CD4-positive, alpha-beta memory T cell (primary cell): ENCODE results near the gene CDAN1. TPM values are rescaled to one million over a fixed set of nuclear protein-coding genes. Genes with fewer than 3 reads are reported as not detected.

Experiments used
- CTCF ChIA-PET: fragments of 350-600 bp; sonication (Branson Sonifier 250); formaldehyde crosslinking; loops from one replicate; lab custom pipeline; 2021; ENCODE audit warnings: inconsistent platforms; ENCODE audit not compliant: partially characterized antibody; lab: Charles Lee
- POLR2A ChIA-PET: fragments of 350-600 bp; sonication (Branson Sonifier 250); formaldehyde crosslinking; loops from one replicate; lab custom pipeline; 2021; ENCODE audit not compliant: partially characterized antibody; lab: Charles Lee
- DNase-seq, 5 donors: peaks; one replicate each; pipeline versions ENCODE4 v3.0.0 to v3.0.0-alpha.2; 2020 to 2022; ENCODE audit warnings: mixed read lengths in 1 of 5
- H3K27ac ChIP-seq: one replicate; pipeline ENCODE4 v1.7.0; 2013; ENCODE audit warnings: low read depth, low read length
- H3K27me3 ChIP-seq: 2 replicates; pipeline ENCODE4 v1.7.0; 2013; ENCODE audit warnings: mild to moderate bottlenecking, low read length, moderate library complexity; ENCODE audit not compliant: insufficient read depth
- H3K36me3 ChIP-seq: 2 replicates; pipeline ENCODE4 v1.7.0; 2013; ENCODE audit warnings: mild to moderate bottlenecking, low read length, moderate library complexity; ENCODE audit not compliant: insufficient read depth
- H3K4me1 ChIP-seq: 2 replicates; pipeline ENCODE4 v1.7.0; 2013; ENCODE audit warnings: mild to moderate bottlenecking, low read length, moderate library complexity; ENCODE audit not compliant: insufficient read depth
- H3K4me3 ChIP-seq, 2 donors: one replicate each; pipeline ENCODE4 v1.7.0; 2013; ENCODE audit warnings: low read length in 2 of 2, mild to moderate bottlenecking in 1 of 2
- H3K9me3 ChIP-seq, 2 donors: one replicate each; pipeline ENCODE4 v1.7.0; 2013; ENCODE audit warnings: low read length in 2 of 2, control low read depth in 1 of 2; ENCODE audit not compliant: control insufficient read depth in 1 of 2
- H3K27ac Mint-ChIP-seq, 7 donors: one replicate each; pipeline ENCODE4 v1.8.0; 2020 to 2021; ENCODE audit warnings: mixed read lengths in 7 of 7, mild to moderate bottlenecking in 6 of 7, inconsistent platforms in 3 of 7, moderate library complexity in 3 of 7
- H3K27me3 Mint-ChIP-seq, 2 donors: one replicate each; pipeline ENCODE4 v1.8.0; 2020 to 2021; ENCODE audit warnings: mixed read lengths in 2 of 2
- H3K36me3 Mint-ChIP-seq, 2 donors: one replicate each; pipeline ENCODE4 v1.8.0; 2020 to 2021; ENCODE audit warnings: mixed read lengths in 2 of 2, inconsistent platforms in 1 of 2, mild to moderate bottlenecking in 1 of 2
- H3K4me1 Mint-ChIP-seq, 4 donors: one replicate each; pipeline ENCODE4 v1.8.0; 2020 to 2021; ENCODE audit warnings: mixed read lengths in 4 of 4, mild to moderate bottlenecking in 1 of 4
- H3K4me3 Mint-ChIP-seq, 8 donors: one replicate each; pipeline ENCODE4 v1.8.0; 2020 to 2021; ENCODE audit warnings: mixed read lengths in 8 of 8, mild to moderate bottlenecking in 7 of 8, moderate library complexity in 6 of 8, inconsistent platforms in 3 of 8
- H3K9me3 Mint-ChIP-seq, 8 donors: one replicate each; pipeline ENCODE4 v1.8.0; 2020 to 2021; ENCODE audit warnings: mixed read lengths in 8 of 8, mild to moderate bottlenecking in 5 of 8, inconsistent platforms in 3 of 8, moderate library complexity in 1 of 8
- intact Hi-C: fragments of 100-400 bp; cut with micrococcal nuclease; formaldehyde crosslinking; loops from one replicate; pipeline ENCODE4 v1.15.1; 2023
- polyA plus RNA-seq, 2 donors: library from polyadenylated mRNA; unstranded; fragments of 300-500 nt; fragmentation: Illumina TruSeq; gene quantifications; one replicate each; pipeline ENCODE4 v1.2.3, GENCODE V29; 2021
- total RNA-seq, 2 experiments: library from RNA; stranded (reverse); gene quantifications; one replicate each; pipeline ENCODE4 v1.2.3, GENCODE V29; 2021

Gene CDAN1
- total and polyA plus RNA-seq, 4 experiments from 2014 or later, result 5.7 to 36.5 (median 22.3) TPM

GRCh38 chr15:42679285-42680141, 57.4 kb downstream of the CDAN1 start:
- CTCF ChIA-PET, result no interaction called here
- H3K4me1 Mint-ChIP-seq, result no peaks in the 10 kb centered on the region
- peaks cover 5 to 36% of the 10 kb centered on the region in 2 donors for H3K36me3 Mint-ChIP-seq

GRCh38 chr15:42675021-42675420, 61.9 kb downstream of the CDAN1 start:
- H3K27me3 ChIP-seq, result no peaks in the 10 kb centered on the region
- no peaks in the 10 kb centered on the region for H3K9me3 ChIP-seq
- peaks cover 0 to 1% (median 0%) of the 10 kb centered on the region in 8 donors for H3K9me3 Mint-ChIP-seq
- H3K27ac ChIP-seq, result no peak overlapping the region
- H3K4me1 Mint-ChIP-seq, result no peaks in the 10 kb centered on the region
- H3K4me1 ChIP-seq, result no peaks in the 10 kb centered on the region
- H3K36me3 Mint-ChIP-seq, result peaks cover 0 to 19% of the 10 kb centered on the region in 2 donors
- no peak overlapping the region for H3K4me3 Mint-ChIP-seq
- DNase-seq, result no peak
- POLR2A ChIA-PET, result no interaction called here
- H3K4me3 ChIP-seq, result no peak overlapping the region
- intact Hi-C loops, result no loop called here
- no peaks in the 10 kb centered on the region for H3K27me3 Mint-ChIP-seq
- CTCF ChIA-PET, result interaction anchor here (0.5 kb wide), 1 partner anchor 231 kb away, joined by 3 read pairs; no protein-coding TSS in a partner anchor
- H3K36me3 ChIP-seq, result no peaks in the 10 kb centered on the region
- peak overlapping the region in 1 of 7 donors; percentile 23 for H3K27ac Mint-ChIP-seq

More at GRCh38 chr15:42679285-42680141, 57.4 kb downstream of the CDAN1 start:
- POLR2A ChIA-PET, result no interaction called here
- Histone ChIP-seq H3K27ac (no peak overlapping the region), H3K4me3 (no peak overlapping the region), H3K9me3 (no peaks in the 10 kb centered on the region), H3K27me3 (no peaks in the 10 kb centered on the region), H3K4me1 (no peaks in the 10 kb centered on the region), H3K36me3 (no peaks in the 10 kb centered on the region)
- Mint-ChIP-seq H3K27me3 (no peaks in the 10 kb centered on the region), H3K9me3 (peaks cover 0 to 1% (median 0%) of the 10 kb centered on the region in 8 donors), H3K4me3 (no peak overlapping the region), H3K27ac (peak overlapping the region in 1 of 7 donors; percentile 30)
- no peak for DNase-seq
- intact Hi-C loops, result no loop called here

- no peak overlapping the region for H3K27ac Mint-ChIP-seq
- no peak overlapping the region for H3K4me3 Mint-ChIP-seq
- intact Hi-C loops, result no loop called here
- CTCF ChIA-PET, result no interaction called here
- H3K4me1 Mint-ChIP-seq, result no peaks in the 10 kb centered on the region
- no peaks in the 10 kb centered on the region for H3K27me3 Mint-ChIP-seq
- DNase-seq, result no peak
- no peaks in the 10 kb centered on the region for H3K9me3 ChIP-seq
- POLR2A ChIA-PET, result no interaction called here
- H3K27ac ChIP-seq, result no peak overlapping the region
- no peaks in the 10 kb centered on the region for H3K36me3 ChIP-seq
- H3K4me3 ChIP-seq, result no peak overlapping the region
- H3K27me3 ChIP-seq, result no peaks in the 10 kb centered on the region
- peaks cover 0 to 1% (median 0%) of the 10 kb centered on the region in 8 donors for H3K9me3 Mint-ChIP-seq
- no peaks in the 10 kb centered on the region for H3K4me1 ChIP-seq
- peaks cover 0 to 20% of the 10 kb centered on the region in 2 donors for H3K36me3 Mint-ChIP-seq
Measured at GRCh38 chr15:42674472-42674871, 62.5 kb downstream of the CDAN1 start.

Other genes with a start within 250 kb of the CDAN1 start
- gene ZNF106, start 246.0 kb downstream of the CDAN1 start, total RNA-seq, result 10 to 100 TPM; 41.1 to 47.5 TPM
- 10 to 100 TPM; 16.1 to 53.2 TPM for gene ZNF106, start 246.0 kb downstream of the CDAN1 start, polyA plus RNA-seq
- 10 to 100 TPM; 70.6 to 72.0 TPM for gene SNAP23, start 241.5 kb downstream of the CDAN1 start, total RNA-seq
- gene SNAP23, start 241.5 kb downstream of the CDAN1 start, polyA plus RNA-seq, result 10 to 100 TPM; 81.9 to 92.3 TPM
- 10 to 100 TPM; 19.0 to 20.0 TPM for gene LRRC57, start 188.3 kb downstream of the CDAN1 start, total RNA-seq
- 1 to 10 TPM; 6.6 to 9.2 TPM for gene LRRC57, start 188.3 kb downstream of the CDAN1 start, polyA plus RNA-seq
- gene HAUS2, start 188.3 kb downstream of the CDAN1 start, total RNA-seq, result 10 to 100 TPM; 16.4 to 20.0 TPM
- gene HAUS2, start 188.3 kb downstream of the CDAN1 start, polyA plus RNA-seq, result 10 to 100 TPM; 26.4 to 28.2 TPM
- 1 to 10 TPM; 4.5 to 6.1 TPM for gene STARD9, start 161.5 kb downstream of the CDAN1 start, total RNA-seq
- gene STARD9, start 161.5 kb downstream of the CDAN1 start, polyA plus RNA-seq, result under 1 TPM in 1 of 2 donors, not detected in 1; 0.49 TPM
- 10 to 100 TPM; 27.4 to 28.2 TPM for gene TTBK2, start 183.7 kb upstream of the CDAN1 start, total RNA-seq
- 1 to 10 TPM; 9.1 to 9.6 TPM for gene TTBK2, start 183.7 kb upstream of the CDAN1 start, polyA plus RNA-seq